ENCODE results near the gene RPL18A. TPM values are rescaled to one million over a fixed set of nuclear protein-coding genes. Genes with fewer than 3 reads are reported as not detected.

The RPL18A gene
- total and polyA plus RNA-seq, 2 experiments from 2014 or later, result 1,314 to 2,829 TPM

- no peaks in the 10 kb centered on the region for H3K9me2 ChIP-seq (ENCODE audit: insufficient read depth)
- Mint-ChIP-seq H3K27ac (no peak overlapping the region), H3K9me3 (no peaks in the 10 kb centered on the region), H3K4me1 (no peaks in the 10 kb centered on the region), H3K36me3 (ENCODE audit: low read depth) (no peaks in the 10 kb centered on the region), H3K4me3 (no peak overlapping the region), H3K27me3 (ENCODE audit: insufficient read depth, low read depth, poor library complexity) (peaks cover 2% of the 10 kb centered on the region)
- no peaks in the 10 kb centered on the region for H3K4me1 ChIP-seq (ENCODE audit: insufficient read depth)
- H3K27ac ChIP-seq (ENCODE audit: low read depth), result no peak overlapping the region
- DNase-seq (ENCODE audit: low spot score) (no peak), ATAC-seq (no peak)
- no peaks in the 10 kb centered on the region for H3K27me3 ChIP-seq (ENCODE audit: insufficient read depth)
- TF ChIP-seq POLR2AphosphoS5 (IDR thresholded peaks at IDR 0.05; ENCODE audit: low read depth) (no peak), REST (IDR thresholded peaks at IDR 0.05; ENCODE audit: unreplicated experiment) (no peak), ZNF462 (CRISPR knock-in tag; IDR thresholded peaks at IDR 0.05) (no peak), ZNF114 (CRISPR knock-in tag; IDR thresholded peaks at IDR 0.05) (no peak), EZH2phosphoT487 (IDR thresholded peaks at IDR 0.05; ENCODE audit: unreplicated experiment) (no peak)
- no peak overlapping the region for H3K4me2 ChIP-seq
- H3K4me3 ChIP-seq, result no peak overlapping the region
- no peaks in the 10 kb centered on the region for H3K79me2 ChIP-seq (replicated peaks; ENCODE audit: insufficient read depth)
- no peaks in the 10 kb centered on the region for H4K20me1 ChIP-seq (replicated peaks; ENCODE audit: insufficient read depth)
- H3F3A ChIP-seq (replicated peaks; ENCODE audit: low read depth), result no peaks in the 10 kb centered on the region
- H3K36me3 ChIP-seq (ENCODE audit: insufficient read depth), result no peaks in the 10 kb centered on the region
- H2AFZ ChIP-seq, result no peak overlapping the region
Observed at GRCh38 chr19:17811103-17811502, 48.6 kb upstream of the RPL18A start.

Data from GM23338 (cell line).